Ovary (tissue), 3 donors: ENCODE data around the gene FOXE1.

Experiments
- POLR2A ChIP-seq: fragments of 450-650 bp; IDR thresholded peaks from one replicate; pipeline ENCODE4 v1.6.1; 2017; ENCODE audit warnings: antibody characterized with exemption, mild to moderate bottlenecking, moderate library complexity
- TF ChIP-seq, protein P1 (sequence below), 3 donors: fragments of 450-650 bp in 2 of 3; fragments of 200-600 bp in 1 of 3; IDR thresholded peaks; one replicate each; pipeline versions ENCODE4 v1.5.1 to v1.8.0; 2016 to 2022; ENCODE audit warnings: antibody characterized with exemption in 3 of 3, mild to moderate bottlenecking in 1 of 3
- donor health status: DM: no; HTN: no; CAD: no.

DNA sequence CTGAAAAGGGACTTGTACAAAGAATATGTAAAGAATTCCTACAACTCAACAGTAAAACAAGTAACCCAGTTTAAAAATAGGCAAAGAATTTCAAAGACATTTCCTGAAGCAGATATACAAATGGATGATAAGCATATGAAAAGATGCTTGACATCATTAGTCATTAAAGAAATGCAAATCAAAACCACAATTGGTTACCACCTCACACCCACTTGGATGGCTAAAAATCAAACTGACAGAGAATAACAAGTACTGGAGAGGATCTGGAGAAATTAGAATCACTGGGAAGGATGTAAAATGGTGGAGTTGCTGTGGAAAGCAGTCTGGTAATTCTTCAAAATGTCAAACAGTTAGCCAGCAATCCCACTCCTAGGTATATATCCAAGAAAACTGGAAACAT lies 12.5 kb upstream of the FOXE1 start:
- TF ChIP-seq, protein P1, sequence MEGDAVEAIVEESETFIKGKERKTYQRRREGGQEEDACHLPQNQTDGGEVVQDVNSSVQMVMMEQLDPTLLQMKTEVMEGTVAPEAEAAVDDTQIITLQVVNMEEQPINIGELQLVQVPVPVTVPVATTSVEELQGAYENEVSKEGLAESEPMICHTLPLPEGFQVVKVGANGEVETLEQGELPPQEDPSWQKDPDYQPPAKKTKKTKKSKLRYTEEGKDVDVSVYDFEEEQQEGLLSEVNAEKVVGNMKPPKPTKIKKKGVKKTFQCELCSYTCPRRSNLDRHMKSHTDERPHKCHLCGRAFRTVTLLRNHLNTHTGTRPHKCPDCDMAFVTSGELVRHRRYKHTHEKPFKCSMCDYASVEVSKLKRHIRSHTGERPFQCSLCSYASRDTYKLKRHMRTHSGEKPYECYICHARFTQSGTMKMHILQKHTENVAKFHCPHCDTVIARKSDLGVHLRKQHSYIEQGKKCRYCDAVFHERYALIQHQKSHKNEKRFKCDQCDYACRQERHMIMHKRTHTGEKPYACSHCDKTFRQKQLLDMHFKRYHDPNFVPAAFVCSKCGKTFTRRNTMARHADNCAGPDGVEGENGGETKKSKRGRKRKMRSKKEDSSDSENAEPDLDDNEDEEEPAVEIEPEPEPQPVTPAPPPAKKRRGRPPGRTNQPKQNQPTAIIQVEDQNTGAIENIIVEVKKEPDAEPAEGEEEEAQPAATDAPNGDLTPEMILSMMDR (IDR thresholded peaks at IDR 0.05): no peak
- TF ChIP-seq POLR2A: no peak
